SU-DHL-6 (cell line): ENCODE data around the gene SPEN.

Experiments
- H2AFZ ChIP-seq: fragments of 200-600 bp; sonication (generic); 2 replicates; pipeline ENCODE4 v1.6.1; 2014; ENCODE audit warnings: low read depth, mild to moderate bottlenecking, moderate library complexity, mixed read lengths, antibody characterized with exemption, low read length; ENCODE audit not compliant: severe bottlenecking
- H3F3A ChIP-seq: fragments of 200-600 bp; shearing (Covaris generic); 2 replicates; pipeline ENCODE4 v1.6.0; 2016; ENCODE audit warnings: antibody characterized with exemption, mild to moderate bottlenecking; ENCODE audit not compliant: insufficient read depth
- H3K27ac ChIP-seq: fragments of 200-600 bp; sonication (generic); 2 replicates; pipeline ENCODE4 v1.5.1; 2016; ENCODE audit warnings: low read depth, mild to moderate bottlenecking, low read length, moderate library complexity, mixed read lengths
- H3K27me3 ChIP-seq: fragments of 200-600 bp; sonication (generic), shearing (Covaris generic); 2 replicates; pipeline ENCODE4 v1.6.0; 2014; ENCODE audit warnings: mild to moderate bottlenecking, low read length
- H3K36me3 ChIP-seq: fragments of 200-600 bp; sonication (generic); 2 replicates; pipeline ENCODE4 v1.6.1; 2014; ENCODE audit warnings: mild to moderate bottlenecking, low read length, mixed read lengths
- H3K4me2 ChIP-seq: fragments of 300-600, 200-600 bp; shearing (Covaris generic), sonication (generic); 2 replicates; pipeline ENCODE4 v1.6.0; 2014; ENCODE audit warnings: low read length, low read depth, mild to moderate bottlenecking; ENCODE audit not compliant: poor library complexity, severe bottlenecking
- H3K4me3 ChIP-seq: fragments of 200-600 bp; sonication (generic); 2 replicates; pipeline ENCODE4 v1.5.1; 2014; ENCODE audit warnings: antibody characterized with exemption, low read length, mild to moderate bottlenecking, mixed read lengths; ENCODE audit not compliant: insufficient read depth, poor library complexity, severe bottlenecking
- H3K79me2 ChIP-seq: fragments of 200-600 bp; sonication (generic); 2 replicates; pipeline ENCODE4 v1.6.1; 2014; ENCODE audit warnings: mild to moderate bottlenecking, low read length, moderate library complexity; ENCODE audit not compliant: insufficient read depth
- H3K9ac ChIP-seq: fragments of 200-600 bp; sonication (generic); 2 replicates; pipeline ENCODE4 v1.7.0; 2014; ENCODE audit warnings: mild to moderate bottlenecking, low read length
- H3K9me2 ChIP-seq: fragments of 200-600 bp; sonication (generic); replicated peaks from 2 replicates; pipeline ENCODE4 v1.6.1; 2014; ENCODE audit warnings: low read length; ENCODE audit not compliant: insufficient read depth
- H3K9me3 ChIP-seq: fragments of 200-600 bp; sonication (generic); 2 replicates; pipeline ENCODE4 v1.6.1; 2014; ENCODE audit warnings: low read length, mixed read lengths; ENCODE audit not compliant: insufficient read depth
- H4K20me1 ChIP-seq: fragments of 200-600 bp; sonication (generic); 2 replicates; pipeline ENCODE4 v1.6.1; 2014; ENCODE audit warnings: low read depth, mild to moderate bottlenecking, antibody characterized with exemption, low read length, moderate library complexity, mixed read lengths
- EZH2phosphoT487 ChIP-seq: fragments of 200-600 bp; sonication (generic), shearing (Covaris generic); conservative IDR thresholded peaks from 2 replicates; pipeline ENCODE4 v1.6.1; 2018; ENCODE audit warnings: mild to moderate bottlenecking, antibody characterized with exemption, low read length, moderate library complexity, mixed read lengths
- TF ChIP-seq, protein P1 (sequence below): fragments of 200-600 bp; sonication (generic); IDR thresholded peaks from one replicate; pipeline ENCODE4 v1.5.1; 2017; ENCODE audit warnings: antibody characterized with exemption, mild to moderate bottlenecking, low read length, moderate library complexity; ENCODE audit not compliant: insufficient read depth, poor library complexity, severe bottlenecking

SPEN gene

GRCh38 chr1:15942661-15943327, 95.3 kb downstream of the SPEN start:
- TF ChIP-seq, protein P1, sequence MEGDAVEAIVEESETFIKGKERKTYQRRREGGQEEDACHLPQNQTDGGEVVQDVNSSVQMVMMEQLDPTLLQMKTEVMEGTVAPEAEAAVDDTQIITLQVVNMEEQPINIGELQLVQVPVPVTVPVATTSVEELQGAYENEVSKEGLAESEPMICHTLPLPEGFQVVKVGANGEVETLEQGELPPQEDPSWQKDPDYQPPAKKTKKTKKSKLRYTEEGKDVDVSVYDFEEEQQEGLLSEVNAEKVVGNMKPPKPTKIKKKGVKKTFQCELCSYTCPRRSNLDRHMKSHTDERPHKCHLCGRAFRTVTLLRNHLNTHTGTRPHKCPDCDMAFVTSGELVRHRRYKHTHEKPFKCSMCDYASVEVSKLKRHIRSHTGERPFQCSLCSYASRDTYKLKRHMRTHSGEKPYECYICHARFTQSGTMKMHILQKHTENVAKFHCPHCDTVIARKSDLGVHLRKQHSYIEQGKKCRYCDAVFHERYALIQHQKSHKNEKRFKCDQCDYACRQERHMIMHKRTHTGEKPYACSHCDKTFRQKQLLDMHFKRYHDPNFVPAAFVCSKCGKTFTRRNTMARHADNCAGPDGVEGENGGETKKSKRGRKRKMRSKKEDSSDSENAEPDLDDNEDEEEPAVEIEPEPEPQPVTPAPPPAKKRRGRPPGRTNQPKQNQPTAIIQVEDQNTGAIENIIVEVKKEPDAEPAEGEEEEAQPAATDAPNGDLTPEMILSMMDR: no peak
- no peak for TF ChIP-seq EZH2phosphoT487
- Histone ChIP-seq H3K4me3 (no peak overlapping the region), H3K9me3 (no peaks in the 10 kb centered on the region), H3K27me3 (no peaks in the 10 kb centered on the region), H4K20me1 (no peaks in the 10 kb centered on the region; the same call in 1 of the 2 replicates), H2AFZ (no peak overlapping the region), H3K9me2 (no peaks in the 10 kb centered on the region), H3K79me2 (no peaks in the 10 kb centered on the region), H3K9ac (no peak overlapping the region), H3K36me3 (no peaks in the 10 kb centered on the region), H3K4me2 (no peak overlapping the region), H3K27ac (no peak overlapping the region), H3F3A (peaks cover 17% of the 10 kb centered on the region; the same call in 1 of the 2 replicates)

- no peaks in the 10 kb centered on the region for H3K27me3 ChIP-seq
- no peak overlapping the region for H3K9ac ChIP-seq
- no peaks in the 10 kb centered on the region for H3K9me3 ChIP-seq
- H3K36me3 ChIP-seq: no peaks in the 10 kb centered on the region
- no peak overlapping the region for H3K27ac ChIP-seq
- H3K4me3 ChIP-seq: no peak overlapping the region
- H3K79me2 ChIP-seq: no peaks in the 10 kb centered on the region
- peaks cover 17% of the 10 kb centered on the region; the same call in 1 of the 2 replicates for H3F3A ChIP-seq
- no peak overlapping the region for H2AFZ ChIP-seq
- no peak overlapping the region for H3K4me2 ChIP-seq
- no peaks in the 10 kb centered on the region for H3K9me2 ChIP-seq
- TF ChIP-seq, protein P1: no peak
- no peak for TF ChIP-seq EZH2phosphoT487
- no peaks in the 10 kb centered on the region; the same call in 1 of the 2 replicates for H4K20me1 ChIP-seq
These were observed 96.0 kb downstream of the SPEN start for GRCh38 chr1:15943328-15943991.

DNA sequence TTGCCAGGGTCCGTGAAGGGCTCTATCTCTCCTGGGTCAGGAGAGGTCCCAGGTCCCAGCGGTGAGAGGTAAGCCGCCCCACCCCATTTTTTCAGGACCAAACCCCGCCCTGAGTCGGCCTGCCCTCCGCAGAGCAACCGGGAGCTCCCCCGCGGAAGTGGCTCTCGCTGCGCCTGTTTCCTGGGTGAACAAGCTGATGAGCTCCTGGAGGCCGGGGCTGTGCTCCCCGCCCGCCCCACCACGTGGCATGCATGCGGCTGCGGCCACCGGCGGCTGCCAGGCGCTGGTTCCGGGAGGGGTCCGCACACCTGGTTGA, 96.4 kb downstream of the SPEN start:
- no peaks in the 10 kb centered on the region for H3K9me2 ChIP-seq
- peaks cover 14% of the 10 kb centered on the region; the same call in 1 of the 2 replicates for H3F3A ChIP-seq
- H3K79me2 ChIP-seq: peaks cover 3% of the 10 kb centered on the region; the same call in 1 of the 2 replicates
- no peak for TF ChIP-seq EZH2phosphoT487
- TF ChIP-seq, protein P1: no peak
- H3K27ac ChIP-seq: no peak overlapping the region
- no peaks in the 10 kb centered on the region for H3K27me3 ChIP-seq
- H3K36me3 ChIP-seq: no peaks in the 10 kb centered on the region
- no peaks in the 10 kb centered on the region; the same call in 1 of the 2 replicates for H4K20me1 ChIP-seq
- no peak overlapping the region for H2AFZ ChIP-seq
- H3K4me2 ChIP-seq: no peak overlapping the region
- H3K4me3 ChIP-seq: no peak overlapping the region
- H3K9me3 ChIP-seq: no peaks in the 10 kb centered on the region
- H3K9ac ChIP-seq: no peak overlapping the region
